Bronchial epithelial cell (primary cell): Measurements from ENCODE around the gene MC4R. TPM values are rescaled to one million over a fixed set of nuclear protein-coding genes. Genes with fewer than 3 reads are reported as not detected.

Experiments
- DNase-seq: peaks from one replicate; pipeline ENCODE4 v3.0.0-alpha.2; 2010; ENCODE audit warnings: low read depth
- FAIRE-seq: peaks from 2 replicates; lab custom pipeline; 2011; peaks lifted over from hg19 to GRCh38; lab: Jason Lieb, UNC
- H3K27me3 ChIP-seq: 2 replicates; pipeline ENCODE4 v1.5.1; 2011; ENCODE audit warnings: low read length; ENCODE audit not compliant: control insufficient read depth, insufficient read depth
- H3K36me3 ChIP-seq: 2 replicates; pipeline ENCODE4 v1.5.1; 2011; ENCODE audit warnings: low read length; ENCODE audit not compliant: control insufficient read depth, insufficient read depth
- H3K4me3 ChIP-seq: 2 replicates; pipeline ENCODE4 v1.5.1; 2011; ENCODE audit warnings: mild to moderate bottlenecking, low read depth, low read length, control low read depth
- CTCF ChIP-seq: IDR thresholded peaks from 2 replicates; pipeline ENCODE4 v1.5.1; 2011; ENCODE audit warnings: mild to moderate bottlenecking, moderate library complexity, low read length, control low read depth, inconsistent platforms; ENCODE audit not compliant: insufficient read depth, severe bottlenecking
- total RNA-seq: library from RNA; depleted of rRNA; stranded (reverse); fragments of >200 nt; gene quantifications from 2 replicates; pipeline ENCODE4 v1.2.1, GENCODE V29; 2014

MC4R gene
- total RNA-seq, 1 donor from 2014 or later: under 0.01 TPM

- Histone ChIP-seq H3K4me3 (no peak overlapping the region), H3K36me3 (no peaks in the 10 kb centered on the region), H3K27me3 (no peaks in the 10 kb centered on the region)
- FAIRE-seq (no peak), DNase-seq (no peak)
- no peak for TF ChIP-seq CTCF
Measured at GRCh38 chr18:60350150-60350549, 22.4 kb downstream of the MC4R start.

GRCh38 chr18:60347526-60348045 is 25.0 kb downstream of the MC4R start:
- TF ChIP-seq CTCF: no peak

GRCh38 chr18:60339018-60339417 is 33.6 kb downstream of the MC4R start:
- FAIRE-seq (no peak), DNase-seq (no peak)
- H3K36me3 ChIP-seq: no peaks in the 10 kb centered on the region
- no peak overlapping the region for H3K4me3 ChIP-seq
- no peaks in the 10 kb centered on the region for H3K27me3 ChIP-seq
- no peak for TF ChIP-seq CTCF

More at GRCh38 chr18:60347526-60348045, 25.0 kb downstream of the MC4R start:
- no peak overlapping the region for H3K4me3 ChIP-seq
- DNase-seq (peak; percentile 9), FAIRE-seq (no peak)
- H3K36me3 ChIP-seq: no peaks in the 10 kb centered on the region
- no peaks in the 10 kb centered on the region for H3K27me3 ChIP-seq

GRCh38 chr18:60331890-60332289 is 40.7 kb downstream of the MC4R start:
- H3K4me3 ChIP-seq: no peak overlapping the region
- DNase-seq (no peak), FAIRE-seq (no peak)
- no peaks in the 10 kb centered on the region for H3K27me3 ChIP-seq
- no peaks in the 10 kb centered on the region for H3K36me3 ChIP-seq
- no peak for TF ChIP-seq CTCF

GRCh38 chr18:60329131-60329530 is 43.4 kb downstream of the MC4R start:
- Histone ChIP-seq H3K4me3 (no peak overlapping the region), H3K27me3 (no peaks in the 10 kb centered on the region), H3K36me3 (no peaks in the 10 kb centered on the region)
- FAIRE-seq: no peak
- DNase-seq: no peak
- TF ChIP-seq CTCF: no peak

GRCh38 chr18:60327880-60328279 is 44.7 kb downstream of the MC4R start:
- FAIRE-seq (no peak), DNase-seq (no peak)
- H3K27me3 ChIP-seq: no peaks in the 10 kb centered on the region
- no peak for TF ChIP-seq CTCF
- no peak overlapping the region for H3K4me3 ChIP-seq
- no peaks in the 10 kb centered on the region for H3K36me3 ChIP-seq
